ENCODE results near the gene MBD3L4.
A peak's percentile ranks its signal among the peaks of the same experiment; 100 is the strongest.
"Not testable (repeated sequence)": the region's sequence is repeated elsewhere in the genome, so short reads cannot be mapped to it uniquely, and the experiment has no call there.

MBD3L4 gene

DNA sequence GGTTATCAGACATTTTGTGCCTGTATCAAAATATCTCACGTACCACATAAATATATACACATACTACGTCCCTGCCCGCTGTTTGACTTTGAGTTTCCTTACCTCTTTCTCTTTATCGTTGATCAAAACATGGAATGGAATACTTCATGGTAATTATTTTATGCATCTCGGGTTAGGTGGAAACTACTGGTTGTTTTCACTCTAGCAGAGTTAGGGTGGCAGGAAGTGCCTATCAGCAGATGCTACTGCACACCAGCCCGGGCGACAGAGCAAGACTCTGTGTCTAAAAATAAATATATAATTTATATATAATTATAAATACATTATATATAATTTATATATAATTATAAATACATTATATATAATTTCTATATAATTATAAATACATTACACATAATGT lies 12.9 kb upstream of the MBD3L4 start:
- H3K4me3 ChIP-seq (ENCODE audit: control insufficient read depth in 1 of 7, extremely low read depth in 1 of 7, insufficient read depth in 4 of 7, low read depth in 2 of 7, low read length in 6 of 7); H3K27ac ChIP-seq (ENCODE audit: insufficient read depth in 1 of 2, low read depth in 1 of 2, low read length in 2 of 2, poor library complexity in 1 of 2, severe bottlenecking in 2 of 2); H3K9me3 ChIP-seq (ENCODE audit: control extremely low read depth in 1 of 5, control insufficient read depth in 4 of 5, insufficient read depth in 2 of 5, low read depth in 1 of 5, low read length in 4 of 5); H3K4me1 ChIP-seq (ENCODE audit: control extremely low read depth in 1 of 4, control insufficient read depth in 4 of 4, insufficient read depth in 4 of 4, low read length in 3 of 4); H3K27me3 ChIP-seq (replicated peaks in 2 of 5; ENCODE audit: control insufficient read depth in 4 of 5, insufficient read depth in 5 of 5, low read length in 4 of 5); H3K36me3 ChIP-seq (ENCODE audit: control insufficient read depth in 4 of 4, insufficient read depth in 4 of 4, low read length in 3 of 4); POLR2A ChIA-PET; CTCF ChIA-PET: not testable (repeated sequence)
- WGBS (ENCODE audit: insufficient coverage), result no CpG with 5 or more reads among the region's 7 CpGs
- DNase-seq, result peak in 1 of 3 donors; percentile 26

GRCh38 chr19:7051421-7051820 lies 11.4 kb upstream of the MBD3L4 start:
- no CpG with 5 or more reads among the region's 5 CpGs for WGBS (ENCODE audit: insufficient coverage)
- H3K27ac ChIP-seq (ENCODE audit: insufficient read depth in 1 of 2, low read depth in 1 of 2, low read length in 2 of 2, poor library complexity in 1 of 2, severe bottlenecking in 2 of 2); DNase-seq; CTCF ChIA-PET; H3K4me3 ChIP-seq (ENCODE audit: control insufficient read depth in 1 of 7, extremely low read depth in 1 of 7, insufficient read depth in 4 of 7, low read depth in 2 of 7, low read length in 6 of 7); H3K9me3 ChIP-seq (ENCODE audit: control extremely low read depth in 1 of 5, control insufficient read depth in 4 of 5, insufficient read depth in 2 of 5, low read depth in 1 of 5, low read length in 4 of 5); H3K4me1 ChIP-seq (ENCODE audit: control extremely low read depth in 1 of 4, control insufficient read depth in 4 of 4, insufficient read depth in 4 of 4, low read length in 3 of 4); H3K27me3 ChIP-seq (replicated peaks in 2 of 5; ENCODE audit: control insufficient read depth in 4 of 5, insufficient read depth in 5 of 5, low read length in 4 of 5); H3K36me3 ChIP-seq (ENCODE audit: control insufficient read depth in 4 of 4, insufficient read depth in 4 of 4, low read length in 3 of 4); POLR2A ChIA-PET: not testable (repeated sequence)

- H3K4me3 ChIP-seq (ENCODE audit: control insufficient read depth in 1 of 7, extremely low read depth in 1 of 7, insufficient read depth in 4 of 7, low read depth in 2 of 7, low read length in 6 of 7); CTCF ChIA-PET; H3K27ac ChIP-seq (ENCODE audit: insufficient read depth in 1 of 2, low read depth in 1 of 2, low read length in 2 of 2, poor library complexity in 1 of 2, severe bottlenecking in 2 of 2); H3K27me3 ChIP-seq (replicated peaks in 2 of 5; ENCODE audit: control insufficient read depth in 4 of 5, insufficient read depth in 5 of 5, low read length in 4 of 5); POLR2A ChIA-PET; DNase-seq; H3K9me3 ChIP-seq (ENCODE audit: control extremely low read depth in 1 of 5, control insufficient read depth in 4 of 5, insufficient read depth in 2 of 5, low read depth in 1 of 5, low read length in 4 of 5); H3K4me1 ChIP-seq (ENCODE audit: control extremely low read depth in 1 of 4, control insufficient read depth in 4 of 4, insufficient read depth in 4 of 4, low read length in 3 of 4); H3K36me3 ChIP-seq (ENCODE audit: control insufficient read depth in 4 of 4, insufficient read depth in 4 of 4, low read length in 3 of 4): not testable (repeated sequence)
- WGBS (ENCODE audit: insufficient coverage), result no CpG with 5 or more reads among the region's 7 CpGs
These were observed 9.0 kb upstream of the MBD3L4 start, which contains the start of gene MBD3L2 for GRCh38 chr19:7049021-7049420. TSS of gene MBD3L2 (plus strand) at chr19:7049321. CDS start at chr19:7049374, 53 bp downstream.

GRCh38 chr19:7041563-7041962 lies 1.6 kb upstream of the MBD3L4 start:
- WGBS (ENCODE audit: insufficient coverage), result no CpG with 5 or more reads among the region's 2 CpGs
- H3K27me3 ChIP-seq (replicated peaks in 2 of 5; ENCODE audit: control insufficient read depth in 4 of 5, insufficient read depth in 5 of 5, low read length in 4 of 5); H3K4me1 ChIP-seq (ENCODE audit: control extremely low read depth in 1 of 4, control insufficient read depth in 4 of 4, insufficient read depth in 4 of 4, low read length in 3 of 4); DNase-seq; H3K27ac ChIP-seq (ENCODE audit: insufficient read depth in 1 of 2, low read depth in 1 of 2, low read length in 2 of 2, poor library complexity in 1 of 2, severe bottlenecking in 2 of 2); CTCF ChIA-PET; POLR2A ChIA-PET; H3K9me3 ChIP-seq (ENCODE audit: control extremely low read depth in 1 of 5, control insufficient read depth in 4 of 5, insufficient read depth in 2 of 5, low read depth in 1 of 5, low read length in 4 of 5); H3K36me3 ChIP-seq (ENCODE audit: control insufficient read depth in 4 of 4, insufficient read depth in 4 of 4, low read length in 3 of 4); H3K4me3 ChIP-seq (ENCODE audit: control insufficient read depth in 1 of 7, extremely low read depth in 1 of 7, insufficient read depth in 4 of 7, low read depth in 2 of 7, low read length in 6 of 7): not testable (repeated sequence)

GRCh38 chr19:7030278-7030677 lies 9.7 kb downstream of the MBD3L4 start, which contains the start of gene MBD3L5:
TSS of gene MBD3L5 (plus strand) at chr19:7030578. CDS start at chr19:7030612, 34 bp downstream.
- H3K9me3 ChIP-seq (ENCODE audit: control extremely low read depth in 1 of 5, control insufficient read depth in 4 of 5, insufficient read depth in 2 of 5, low read depth in 1 of 5, low read length in 4 of 5); POLR2A ChIA-PET; DNase-seq; CTCF ChIA-PET; H3K27ac ChIP-seq (ENCODE audit: insufficient read depth in 1 of 2, low read depth in 1 of 2, low read length in 2 of 2, poor library complexity in 1 of 2, severe bottlenecking in 2 of 2); H3K36me3 ChIP-seq (ENCODE audit: control insufficient read depth in 4 of 4, insufficient read depth in 4 of 4, low read length in 3 of 4); H3K4me1 ChIP-seq (ENCODE audit: control extremely low read depth in 1 of 4, control insufficient read depth in 4 of 4, insufficient read depth in 4 of 4, low read length in 3 of 4); H3K4me3 ChIP-seq (ENCODE audit: control insufficient read depth in 1 of 7, extremely low read depth in 1 of 7, insufficient read depth in 4 of 7, low read depth in 2 of 7, low read length in 6 of 7); H3K27me3 ChIP-seq (replicated peaks in 2 of 5; ENCODE audit: control insufficient read depth in 4 of 5, insufficient read depth in 5 of 5, low read length in 4 of 5): not testable (repeated sequence)
- no CpG with 5 or more reads among the region's 9 CpGs for WGBS (ENCODE audit: insufficient coverage)

- H3K36me3 ChIP-seq (ENCODE audit: control insufficient read depth in 4 of 4, insufficient read depth in 4 of 4, low read length in 3 of 4); H3K4me1 ChIP-seq (ENCODE audit: control extremely low read depth in 1 of 4, control insufficient read depth in 4 of 4, insufficient read depth in 4 of 4, low read length in 3 of 4); DNase-seq; H3K4me3 ChIP-seq (ENCODE audit: control insufficient read depth in 1 of 7, extremely low read depth in 1 of 7, insufficient read depth in 4 of 7, low read depth in 2 of 7, low read length in 6 of 7); H3K27me3 ChIP-seq (replicated peaks in 2 of 5; ENCODE audit: control insufficient read depth in 4 of 5, insufficient read depth in 5 of 5, low read length in 4 of 5); H3K9me3 ChIP-seq (ENCODE audit: control extremely low read depth in 1 of 5, control insufficient read depth in 4 of 5, insufficient read depth in 2 of 5, low read depth in 1 of 5, low read length in 4 of 5); POLR2A ChIA-PET; CTCF ChIA-PET; H3K27ac ChIP-seq (ENCODE audit: insufficient read depth in 1 of 2, low read depth in 1 of 2, low read length in 2 of 2, poor library complexity in 1 of 2, severe bottlenecking in 2 of 2): not testable (repeated sequence)
- WGBS (ENCODE audit: insufficient coverage), result no CpG with 5 or more reads among the region's 1 CpG
These were observed 11.2 kb downstream of the MBD3L4 start for GRCh38 chr19:7028790-7029189.

DNA sequence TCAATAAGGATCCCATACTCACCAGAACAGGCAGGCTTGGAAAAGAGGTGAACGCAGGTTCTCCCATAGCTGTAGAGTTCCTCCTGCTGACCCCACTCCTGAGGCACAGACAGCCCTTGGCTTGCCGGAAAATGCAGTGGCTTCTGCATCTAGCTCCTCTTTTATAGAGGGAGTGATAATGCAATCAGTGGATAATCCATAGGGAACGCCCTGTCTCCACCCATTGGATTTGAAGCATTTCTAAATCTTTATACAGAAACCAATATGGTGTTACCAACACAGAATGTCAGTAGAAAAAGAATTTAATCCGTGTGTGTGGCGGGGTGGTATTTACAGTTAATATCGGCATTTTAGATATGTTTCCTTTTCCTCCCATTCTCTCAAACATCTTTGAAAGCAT lies 18.6 kb downstream of the MBD3L4 start, which contains the start of gene MBD3L2B:
TSS of gene MBD3L2B (minus strand) at position 101 of the 400 bp plus-strand sequence. CDS start at position 67, 34 bp downstream.
- POLR2A ChIA-PET; H3K27ac ChIP-seq (ENCODE audit: insufficient read depth in 1 of 2, low read depth in 1 of 2, low read length in 2 of 2, poor library complexity in 1 of 2, severe bottlenecking in 2 of 2); H3K36me3 ChIP-seq (ENCODE audit: control insufficient read depth in 4 of 4, insufficient read depth in 4 of 4, low read length in 3 of 4); CTCF ChIA-PET; H3K9me3 ChIP-seq (ENCODE audit: control extremely low read depth in 1 of 5, control insufficient read depth in 4 of 5, insufficient read depth in 2 of 5, low read depth in 1 of 5, low read length in 4 of 5); DNase-seq; H3K27me3 ChIP-seq (replicated peaks in 2 of 5; ENCODE audit: control insufficient read depth in 4 of 5, insufficient read depth in 5 of 5, low read length in 4 of 5); H3K4me1 ChIP-seq (ENCODE audit: control extremely low read depth in 1 of 4, control insufficient read depth in 4 of 4, insufficient read depth in 4 of 4, low read length in 3 of 4); H3K4me3 ChIP-seq (ENCODE audit: control insufficient read depth in 1 of 7, extremely low read depth in 1 of 7, insufficient read depth in 4 of 7, low read depth in 2 of 7, low read length in 6 of 7): not testable (repeated sequence)
- no CpG with 5 or more reads among the region's 6 CpGs for WGBS (ENCODE audit: insufficient coverage)
